H1 (cell line): ENCODE measurements around the gene TRAF3IP1. TPM values are rescaled to one million over a fixed set of nuclear protein-coding genes. Genes with fewer than 3 reads are reported as not detected.

Experiments used
- BCL11A ChIP-seq, 2 experiments: IDR thresholded peaks; one replicate each; pipeline ENCODE4 v1.6.1; 2011; ENCODE audit warnings: low read depth in 2 of 2, low read length in 2 of 2, mild to moderate bottlenecking in 2 of 2
- BRCA1 ChIP-seq: IDR thresholded peaks from 2 replicates; pipeline ENCODE4 v1.6.1; 2012; ENCODE audit warnings: low read depth, low read length, improper control_type of control experiment
- CHD2 ChIP-seq: IDR thresholded peaks from 2 replicates; pipeline ENCODE4 v1.6.1; 2012; ENCODE audit warnings: low read length, improper control_type of control experiment
- CTBP2 ChIP-seq: IDR thresholded peaks from 2 replicates; pipeline ENCODE4 v1.7.0; 2011; ENCODE audit warnings: borderline replicate concordance, mild to moderate bottlenecking, moderate library complexity, mixed read lengths, low read length; ENCODE audit not compliant: insufficient read depth, insufficient read length
- KDM4A ChIP-seq: IDR thresholded peaks from one replicate; pipeline ENCODE4 v1.7.1; 2012; ENCODE audit warnings: low read depth, mild to moderate bottlenecking, moderate library complexity, low read length, inconsistent platforms; ENCODE audit not compliant: severe bottlenecking
- PHF8 ChIP-seq: fragments of 200-600 bp; sonication (generic); conservative IDR thresholded peaks from 2 replicates; pipeline ENCODE4 v1.7.1; 2012; ENCODE audit warnings: low read depth, mild to moderate bottlenecking, inconsistent platforms, low read length, moderate library complexity
- RXRA ChIP-seq: IDR thresholded peaks from 2 replicates; pipeline ENCODE4 v1.6.1; 2011; ENCODE audit warnings: low read depth, mild to moderate bottlenecking, low read length, moderate library complexity; ENCODE audit not compliant: insufficient read depth
- TAF1 ChIP-seq: IDR thresholded peaks from 2 replicates; pipeline ENCODE4 v1.6.1; 2011; ENCODE audit warnings: mild to moderate bottlenecking, low read depth, low read length
- TAF7 ChIP-seq: optimal IDR thresholded peaks from 2 replicates; pipeline ENCODE3; 2011; ENCODE audit warnings: low read depth, mild to moderate bottlenecking, inconsistent platforms, low read length, moderate library complexity, borderline replicate concordance
- TEAD4 ChIP-seq: IDR thresholded peaks from 2 replicates; pipeline ENCODE4 v1.6.1; 2012; ENCODE audit warnings: low read depth, low read length, inconsistent platforms, mixed read lengths
- YY1 ChIP-seq: IDR thresholded peaks from 2 replicates; pipeline ENCODE4 v1.6.1; 2011; ENCODE audit warnings: low read depth, mild to moderate bottlenecking, low read length
- ZNF274 ChIP-seq: IDR thresholded peaks from 2 replicates; pipeline ENCODE4 v1.7.0; 2012; ENCODE audit warnings: low read length, borderline replicate concordance; ENCODE audit errors: extremely low read depth
- polyA plus RNA-seq, 7 experiments: library from polyadenylated mRNA; depleted of rRNA in 3 of 7; stranded (reverse) in 5 of 7; unstranded in 2 of 7; fragments of >200 nt in 5 of 7; fragments of 200-250 nt in 2 of 7; gene quantifications; 1 replicate in 5 of 7; 2 replicates in 1 of 7; 4 replicates in 1 of 7; pipeline versions ENCODE4 v1.2.1 to v1.2.3, GENCODE V29; 2011 to 2013; ENCODE audit warnings: missing spikeins in 2 of 7, mixed read lengths in 2 of 7
- total RNA-seq: library from RNA; stranded (reverse); fragmentation: NEBNext Ultra II Directional; extraction: Animal tissue kit (Norgen Biotek cat#: 25700); gene quantifications from 2 replicates; pipeline ENCODE4 v1.2.1, GENCODE V29; 2021
- TF ChIP-seq, protein P1 (sequence below), 3 experiments: IDR thresholded peaks; 1 replicate in 2 of 3; 2 replicates in 1 of 3; pipeline versions ENCODE4 v1.5.1 to v1.6.1; 2011; ENCODE audit warnings: low read length in 3 of 3, mild to moderate bottlenecking in 3 of 3, inconsistent platforms in 2 of 3, low read depth in 1 of 3, moderate library complexity in 1 of 3; ENCODE audit not compliant: insufficient read depth in 1 of 3; ENCODE audit errors: control extremely low read depth in 1 of 3

TRAF3IP1 gene
- total and polyA plus RNA-seq, 2 of the 8 experiments (the other 6 are each of a cell fraction or from before 2014, with no cell fraction given): 2.3 to 17.5 TPM

GRCh38 chr2:238313289-238313990 is 6.9 kb upstream of the TRAF3IP1 start (continued):
- TF ChIP-seq, protein P1, sequence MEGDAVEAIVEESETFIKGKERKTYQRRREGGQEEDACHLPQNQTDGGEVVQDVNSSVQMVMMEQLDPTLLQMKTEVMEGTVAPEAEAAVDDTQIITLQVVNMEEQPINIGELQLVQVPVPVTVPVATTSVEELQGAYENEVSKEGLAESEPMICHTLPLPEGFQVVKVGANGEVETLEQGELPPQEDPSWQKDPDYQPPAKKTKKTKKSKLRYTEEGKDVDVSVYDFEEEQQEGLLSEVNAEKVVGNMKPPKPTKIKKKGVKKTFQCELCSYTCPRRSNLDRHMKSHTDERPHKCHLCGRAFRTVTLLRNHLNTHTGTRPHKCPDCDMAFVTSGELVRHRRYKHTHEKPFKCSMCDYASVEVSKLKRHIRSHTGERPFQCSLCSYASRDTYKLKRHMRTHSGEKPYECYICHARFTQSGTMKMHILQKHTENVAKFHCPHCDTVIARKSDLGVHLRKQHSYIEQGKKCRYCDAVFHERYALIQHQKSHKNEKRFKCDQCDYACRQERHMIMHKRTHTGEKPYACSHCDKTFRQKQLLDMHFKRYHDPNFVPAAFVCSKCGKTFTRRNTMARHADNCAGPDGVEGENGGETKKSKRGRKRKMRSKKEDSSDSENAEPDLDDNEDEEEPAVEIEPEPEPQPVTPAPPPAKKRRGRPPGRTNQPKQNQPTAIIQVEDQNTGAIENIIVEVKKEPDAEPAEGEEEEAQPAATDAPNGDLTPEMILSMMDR (IDR thresholded peaks at IDR 0.05; ENCODE audit: control extremely low read depth in 1 of 3, insufficient read depth in 1 of 3, low read depth in 1 of 3, low read length in 3 of 3): no peak
- TF ChIP-seq PHF8 (no peak), CTBP2 (no peak), BCL11A (IDR thresholded peaks at IDR 0.05; ENCODE audit: low read depth in 2 of 2, low read length in 2 of 2) (no peak), TAF1 (no peak), RXRA (no peak), KDM4A (no peak), YY1 (no peak), CHD2 (no peak), TEAD4 (no peak), TAF7 (no peak), BRCA1 (no peak), ZNF274 (no peak)
